HG02938 (cell line): Measurements from ENCODE around the gene RSPO4.

ENCODE experiments used
- ATAC-seq: cut with Tn5 transposase; IDR thresholded peaks from one replicate; pipeline ENCODE4 v1.9.1; 2021; ENCODE audit warnings: mild to moderate bottlenecking, moderate library complexity; ENCODE audit not compliant: unreplicated experiment

RSPO4 gene

DNA sequence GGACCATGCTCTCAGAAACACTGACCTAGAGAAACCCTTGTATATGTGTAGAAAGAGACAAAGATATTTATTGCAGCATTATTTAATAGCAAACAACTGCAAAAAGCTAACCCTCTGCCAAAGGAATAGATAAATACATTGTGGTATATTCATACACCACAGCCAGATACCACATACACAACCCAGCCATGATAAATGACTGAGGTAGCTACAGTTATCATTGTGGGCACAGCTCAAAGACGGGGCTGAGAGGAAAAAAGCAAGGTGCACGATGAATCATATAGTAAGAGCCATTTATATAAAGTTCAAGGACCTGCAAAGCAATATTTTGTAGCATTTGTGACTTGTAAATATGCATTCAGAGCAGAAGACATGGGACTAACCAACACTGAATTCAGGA lies 30.8 kb downstream of the RSPO4 start:
- ATAC-seq: no peak

DNA sequence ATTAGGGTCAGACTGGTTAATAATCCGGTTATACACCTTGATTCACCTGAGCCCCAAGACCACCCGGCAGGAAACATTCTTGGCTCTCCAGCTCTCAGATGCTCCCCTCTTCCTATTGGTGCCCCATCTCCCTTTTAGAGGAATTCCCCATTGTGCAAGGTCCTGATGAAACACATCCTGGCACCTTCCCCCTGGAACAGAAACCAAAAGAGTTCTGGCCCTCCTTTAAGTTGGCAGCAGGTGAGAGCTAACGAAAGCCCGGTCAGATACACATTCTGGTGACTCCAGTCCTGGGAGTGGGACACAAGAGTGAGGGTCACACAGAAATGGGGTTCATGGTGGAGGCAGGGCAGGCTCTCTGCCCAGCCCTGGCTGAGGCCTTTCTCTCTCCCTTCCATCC lies 32.2 kb downstream of the RSPO4 start:
- ATAC-seq: no peak

DNA sequence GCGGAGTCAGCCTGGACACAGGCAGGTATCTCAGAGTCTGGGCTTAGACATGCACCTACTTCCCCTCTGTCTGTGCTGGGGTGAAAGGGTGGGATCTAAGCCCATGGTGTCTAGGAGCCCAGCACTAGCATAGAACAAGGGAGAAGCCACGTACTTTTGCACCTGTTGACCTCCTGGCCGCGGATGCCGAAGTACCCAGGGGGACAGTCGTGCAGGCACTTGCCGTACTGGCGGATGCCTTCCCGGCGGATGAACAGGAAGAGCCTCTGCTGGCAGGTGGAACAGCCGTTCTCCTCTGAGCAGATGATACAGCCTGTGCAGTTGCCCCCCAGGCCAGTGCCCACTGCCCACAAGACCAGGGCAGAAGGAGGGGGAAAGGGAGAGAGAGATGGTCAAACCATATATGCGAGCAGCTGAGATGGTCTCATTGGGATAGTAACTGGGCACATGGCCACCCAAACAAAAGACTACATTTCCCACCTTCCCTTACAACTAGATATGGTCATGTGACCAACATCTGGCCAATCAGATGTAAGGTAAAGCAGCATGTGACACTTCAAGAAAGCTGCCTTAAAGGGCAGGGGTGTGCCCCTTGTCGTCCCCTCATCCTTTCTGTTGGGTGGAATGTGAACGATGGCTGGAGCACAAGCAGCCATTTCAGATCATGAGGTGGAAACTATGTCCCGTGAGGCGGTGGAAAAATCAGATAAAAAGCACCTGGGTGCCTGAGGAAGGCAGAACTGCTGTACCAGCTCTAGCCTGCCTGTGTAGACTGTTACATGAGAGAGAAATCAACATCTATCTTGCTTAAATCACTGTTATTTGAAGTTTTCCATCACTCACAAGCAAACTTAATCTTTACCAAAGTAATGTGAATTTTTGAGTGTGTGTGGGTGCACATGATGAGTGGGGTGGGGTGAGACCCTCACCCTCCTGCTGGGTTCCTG lies 34.0 kb downstream of the RSPO4 start:
- ATAC-seq: no peak

- ATAC-seq: no peak
These were observed 36.2 kb downstream of the RSPO4 start for GRCh38 chr20:965956-966355.

DNA sequence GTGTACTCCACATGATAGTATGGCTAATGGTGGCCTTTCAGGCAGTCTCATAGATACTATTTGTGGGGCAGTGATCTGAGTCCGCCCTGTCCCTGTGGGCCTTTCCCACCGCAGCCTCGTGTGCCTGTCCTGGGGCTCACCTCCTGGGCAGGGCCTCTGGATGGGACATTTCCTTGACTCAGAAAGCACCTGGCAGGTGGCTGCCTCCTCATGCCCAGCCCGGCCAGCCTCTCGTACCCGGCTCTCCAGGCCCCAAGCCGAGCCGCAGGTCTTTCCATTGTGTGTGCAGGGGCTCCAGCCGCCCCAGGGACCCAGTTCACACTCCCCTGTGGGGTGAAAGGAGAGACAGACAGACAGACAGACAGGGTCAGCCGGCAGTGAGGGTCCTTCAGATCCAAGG lies 38.3 kb downstream of the RSPO4 start:
- no peak for ATAC-seq

DNA sequence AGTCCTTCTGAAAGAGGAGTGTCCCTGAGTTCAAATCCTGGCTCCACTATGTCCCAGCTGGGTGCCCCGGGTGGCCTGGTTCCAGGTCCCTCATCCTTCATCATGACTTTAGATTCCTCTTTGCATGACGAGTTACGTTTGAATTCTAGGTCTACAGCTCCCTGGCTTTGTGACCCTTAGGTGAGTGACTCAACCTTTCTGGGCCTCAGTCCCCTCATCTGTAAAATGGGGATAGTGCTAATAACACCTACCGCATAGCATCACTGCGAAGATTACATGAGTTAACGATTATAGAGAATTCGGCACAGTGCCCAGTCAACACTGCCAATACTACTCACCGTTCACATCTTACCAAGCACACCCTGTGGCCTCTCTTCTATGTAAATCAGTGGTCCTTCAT lies 39.4 kb downstream of the RSPO4 start:
- ATAC-seq: no peak

DNA sequence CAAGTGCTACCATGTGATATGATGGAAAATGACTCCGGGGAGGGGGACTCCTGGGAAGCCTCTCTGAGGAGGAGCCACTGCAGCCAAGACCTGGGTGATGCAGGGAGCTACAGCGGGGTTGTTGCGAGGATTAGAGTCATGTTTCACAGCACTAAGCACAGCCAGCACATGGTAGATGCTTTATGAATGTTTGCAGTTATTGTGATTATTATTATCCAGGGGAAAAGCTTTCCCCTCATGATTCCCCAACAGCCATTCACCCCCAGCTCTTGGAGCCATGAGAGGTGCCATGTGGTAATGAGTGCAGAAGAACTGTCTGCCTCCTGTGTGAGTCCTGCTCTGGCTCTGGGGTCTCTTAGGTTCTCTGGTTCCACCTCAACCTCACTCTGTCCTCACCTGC lies 39.9 kb downstream of the RSPO4 start:
- ATAC-seq: no peak

DNA sequence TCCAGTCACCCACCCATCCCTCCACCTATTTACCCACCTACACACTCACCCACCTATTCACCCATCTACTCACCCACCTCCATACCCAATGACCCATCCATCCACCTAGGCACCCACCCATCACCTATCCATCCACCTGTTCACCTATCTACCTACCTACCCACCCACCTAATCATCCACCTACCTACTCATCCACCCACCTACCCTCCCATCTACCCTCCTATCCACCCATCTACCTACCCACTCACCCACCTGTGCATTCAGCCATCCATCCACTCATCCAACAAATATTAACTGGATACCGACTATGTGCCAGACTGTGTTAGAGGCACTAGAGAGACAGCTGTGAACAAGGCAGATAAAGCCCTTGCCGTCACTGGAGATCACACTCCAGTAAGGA lies 40.3 kb downstream of the RSPO4 start:
- no peak for ATAC-seq

GRCh38 chr20:959996-960615 lies 42.0 kb downstream of the RSPO4 start:
- ATAC-seq: no peak

GRCh38 chr20:958936-959815 lies 42.9 kb downstream of the RSPO4 start:
- no peak for ATAC-seq

GRCh38 chr20:957544-957943 lies 44.6 kb downstream of the RSPO4 start:
- ATAC-seq: no peak

DNA sequence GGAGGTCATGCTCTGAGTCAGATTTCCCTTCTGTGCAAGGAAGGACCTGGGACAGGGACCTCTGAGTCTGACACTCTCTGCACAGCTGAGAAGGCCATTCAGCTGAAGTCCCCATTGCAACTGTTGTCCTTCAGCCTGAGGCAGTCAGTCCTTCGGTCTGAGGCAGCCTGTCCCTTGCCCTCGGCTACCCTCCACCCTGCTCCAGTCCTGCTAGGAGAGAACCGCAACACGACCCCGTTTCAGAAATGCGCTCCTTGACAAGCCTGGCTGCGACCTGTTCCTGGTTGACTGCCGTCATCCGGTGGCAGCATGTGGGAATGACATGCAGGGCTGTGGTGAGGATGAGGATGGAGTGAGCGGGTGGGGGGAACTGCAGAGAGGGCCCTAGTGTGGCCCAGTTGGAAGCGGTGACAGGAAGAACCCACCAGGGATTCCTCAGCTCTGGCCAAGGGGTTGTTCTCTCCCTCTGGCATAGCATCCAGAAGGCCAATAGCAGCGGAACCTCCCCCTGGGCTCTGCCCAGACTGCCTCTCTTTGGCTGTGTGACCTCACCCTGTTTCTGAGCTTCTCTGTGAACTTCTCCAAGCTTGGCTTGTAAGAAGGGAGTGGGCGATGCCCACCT lies 45.7 kb downstream of the RSPO4 start:
- ATAC-seq: peak; percentile 51

GRCh38 chr20:955656-956055 lies 46.5 kb downstream of the RSPO4 start:
- ATAC-seq: no peak

DNA sequence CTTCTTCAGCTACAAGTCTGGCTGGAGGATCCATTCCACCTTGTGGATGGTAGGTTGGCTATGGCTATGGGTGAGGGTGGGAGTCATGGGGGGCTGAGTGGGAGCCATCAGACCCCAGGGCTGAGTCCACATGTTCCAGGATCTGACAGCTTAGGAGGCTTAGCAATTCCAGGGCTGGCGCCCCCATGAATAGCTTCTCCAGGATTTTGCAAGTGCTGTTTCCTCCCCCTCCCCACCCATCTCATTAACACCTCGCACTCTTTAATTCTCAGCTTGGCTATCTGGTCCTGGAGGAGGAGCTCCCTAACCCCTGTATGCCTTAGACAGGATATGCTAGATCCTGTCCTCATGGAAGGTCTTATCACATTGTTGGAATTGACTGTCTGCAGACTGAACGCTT lies 47.0 kb downstream of the RSPO4 start:
- ATAC-seq: no peak

GRCh38 chr20:953742-954141 lies 48.4 kb downstream of the RSPO4 start:
- no peak for ATAC-seq

DNA sequence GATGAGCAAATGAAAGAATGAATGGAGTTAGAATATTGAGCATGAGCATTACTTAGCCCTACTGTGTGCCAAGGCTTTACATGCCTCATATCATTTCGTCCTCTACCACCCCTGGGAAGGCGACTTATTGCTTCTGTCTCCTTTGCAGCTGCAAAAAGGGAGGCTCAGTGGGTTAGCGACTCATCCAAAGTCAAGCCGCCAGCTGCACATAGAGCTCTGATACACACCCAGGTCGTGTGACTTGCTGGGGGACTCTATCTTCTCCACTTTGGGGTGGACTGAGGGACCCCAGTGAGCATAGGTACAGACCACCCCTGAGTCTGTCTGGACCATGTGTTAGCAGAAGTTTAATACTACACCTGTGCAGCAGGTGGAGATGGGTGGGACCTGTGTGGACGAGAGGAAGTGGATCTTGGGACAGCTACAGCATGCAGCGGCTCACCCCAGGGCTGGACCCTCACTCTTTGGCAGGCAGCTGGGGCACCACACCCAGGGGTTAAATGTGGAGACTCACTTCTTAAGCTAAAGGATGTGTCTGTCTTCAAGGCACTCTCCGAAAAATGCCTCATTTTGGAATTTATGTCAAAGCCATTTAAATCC lies 49.8 kb downstream of the RSPO4 start:
- no peak for ATAC-seq

- no peak for ATAC-seq
These were observed 50.5 kb downstream of the RSPO4 start for GRCh38 chr20:951384-952169.

DNA sequence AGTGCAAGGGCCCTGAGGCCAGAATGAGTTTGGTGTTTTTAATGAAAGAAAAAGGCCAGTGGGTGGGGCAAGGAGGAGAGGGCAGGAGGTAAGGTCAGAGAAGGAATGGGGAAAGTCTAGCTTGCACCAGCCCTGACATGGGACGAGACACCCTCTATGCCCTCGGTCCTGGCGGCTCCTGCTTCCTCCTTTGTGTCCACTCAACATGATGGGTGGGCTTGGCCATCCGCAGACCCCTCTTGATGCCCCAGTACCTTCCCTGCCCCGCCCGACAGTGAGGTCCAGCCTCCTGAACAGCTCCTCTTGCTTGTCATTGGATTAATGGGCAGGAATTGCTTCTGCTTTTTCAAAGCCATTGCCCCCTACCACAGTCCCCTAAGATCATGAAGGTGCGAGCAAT lies 52.4 kb downstream of the RSPO4 start:
- ATAC-seq: no peak

DNA sequence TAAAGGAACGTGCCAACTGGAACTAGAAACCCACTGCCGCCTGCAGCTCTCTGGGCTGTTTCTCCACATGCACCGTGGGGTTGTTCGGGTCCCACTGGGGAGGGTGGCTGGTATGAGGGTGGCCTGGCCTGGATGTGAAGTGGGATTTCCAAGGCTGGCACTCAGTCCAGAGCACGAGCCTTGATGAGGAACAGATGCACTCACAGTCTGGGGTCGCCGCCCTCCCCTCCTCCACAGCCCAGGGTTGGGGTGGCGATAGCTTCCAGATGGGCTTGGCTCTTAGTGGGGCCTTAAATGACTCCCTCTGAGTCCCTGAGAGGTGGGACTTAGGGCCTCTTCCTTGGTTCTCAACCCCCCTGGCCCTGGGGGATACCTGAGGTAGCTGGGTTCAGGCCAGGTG lies 55.3 kb downstream of the RSPO4 start:
- no peak for ATAC-seq

DNA sequence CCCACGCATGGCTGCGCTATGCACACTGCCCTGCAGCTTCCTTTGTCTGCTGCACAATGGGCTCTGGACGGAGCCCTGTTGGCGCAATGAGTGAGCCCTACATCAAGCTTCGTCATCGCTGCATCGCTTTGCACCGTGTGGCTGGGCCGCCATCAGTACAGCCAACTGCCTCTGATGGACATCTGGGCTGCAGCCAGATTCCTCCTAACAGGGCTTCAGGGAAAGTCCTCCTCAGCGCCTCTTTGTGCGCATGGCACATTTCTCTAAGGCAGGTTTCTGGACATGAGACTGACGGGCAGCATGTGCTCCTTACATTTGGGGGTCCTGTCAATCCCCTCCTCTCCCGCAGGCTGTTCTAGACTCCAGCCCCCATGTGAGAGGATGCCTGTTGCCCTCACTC lies 56.3 kb downstream of the RSPO4 start:
- no peak for ATAC-seq
